ENCODE measurements around the gene ITGA7.

The ITGA7 gene

DNA sequence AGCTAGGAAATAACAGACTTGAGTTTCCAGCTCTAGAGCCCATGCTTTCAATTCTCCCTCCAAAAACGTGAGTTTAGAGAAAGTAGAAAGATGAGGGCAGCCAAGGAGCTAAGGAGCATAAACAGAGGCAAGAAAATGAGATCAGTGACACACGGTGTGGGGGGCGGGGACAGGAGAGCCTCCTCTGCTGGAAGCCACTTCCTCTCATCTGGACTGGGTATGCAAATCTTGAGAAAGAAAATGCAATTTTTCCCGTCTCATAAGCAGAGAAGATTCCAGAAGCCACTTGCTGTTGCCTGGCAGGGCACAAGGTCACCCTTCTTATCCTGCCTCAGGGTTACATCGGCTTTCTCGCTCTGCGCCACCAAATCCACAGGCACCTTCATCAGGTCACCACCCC, 65.0 kb downstream of the ITGA7 start:
- DNase-seq (ENCODE audit: low read depth): no peak

DNA sequence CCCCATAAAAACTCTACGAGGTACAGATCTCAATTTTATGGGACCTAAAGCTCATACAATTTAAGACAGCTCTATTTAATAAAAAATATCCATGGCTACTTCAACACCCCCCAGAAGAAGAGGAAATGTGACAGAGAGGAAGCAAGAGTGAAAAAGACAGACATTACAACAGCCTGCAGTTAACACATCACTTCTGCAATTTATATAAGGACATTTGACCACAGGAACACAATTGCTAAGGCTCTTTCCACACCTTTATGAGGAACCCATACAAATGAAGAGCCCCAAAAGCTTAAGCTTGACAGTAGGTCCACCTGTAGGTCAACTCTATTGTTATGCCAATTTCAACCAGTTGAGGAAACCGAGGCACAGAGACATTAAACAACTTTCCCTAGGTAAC, 65.4 kb downstream of the ITGA7 start:
- DNase-seq (ENCODE audit: low read depth): no peak

DNA sequence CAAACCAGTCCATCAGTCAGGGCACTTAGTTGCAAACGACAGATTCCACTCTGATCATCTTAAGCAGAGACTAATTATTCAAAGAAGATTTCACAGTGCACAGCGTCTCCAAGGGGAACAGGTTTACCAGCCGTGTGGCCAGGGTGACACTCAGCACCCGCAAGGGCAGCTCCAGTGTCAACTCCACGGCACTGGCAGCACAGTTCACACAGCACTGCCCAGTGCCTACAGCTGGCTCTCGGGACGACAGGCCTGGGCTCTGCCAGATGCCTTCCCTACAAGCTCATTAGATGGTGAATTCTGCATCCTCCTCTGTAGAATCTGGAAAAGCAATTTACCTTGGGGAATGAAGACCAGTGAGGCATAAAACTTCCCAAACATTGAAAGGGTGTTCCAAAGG, 66.1 kb downstream of the ITGA7 start:
- DNase-seq (ENCODE audit: low read depth): no peak

DNA sequence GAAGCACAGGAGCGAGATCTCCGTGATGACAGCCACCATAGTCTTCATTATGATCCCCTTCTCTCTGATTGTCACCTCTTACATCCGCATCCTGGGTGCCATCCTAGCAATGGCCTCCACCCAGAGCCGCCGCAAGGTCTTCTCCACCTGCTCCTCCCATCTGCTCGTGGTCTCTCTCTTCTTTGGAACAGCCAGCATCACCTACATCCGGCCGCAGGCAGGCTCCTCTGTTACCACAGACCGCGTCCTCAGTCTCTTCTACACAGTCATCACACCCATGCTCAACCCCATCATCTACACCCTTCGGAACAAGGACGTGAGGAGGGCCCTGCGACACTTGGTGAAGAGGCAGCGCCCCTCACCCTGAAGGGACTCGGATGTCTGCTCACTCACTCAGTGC, 70.2 kb downstream of the ITGA7 start:
- no peak for DNase-seq (ENCODE audit: low read depth)

DNA sequence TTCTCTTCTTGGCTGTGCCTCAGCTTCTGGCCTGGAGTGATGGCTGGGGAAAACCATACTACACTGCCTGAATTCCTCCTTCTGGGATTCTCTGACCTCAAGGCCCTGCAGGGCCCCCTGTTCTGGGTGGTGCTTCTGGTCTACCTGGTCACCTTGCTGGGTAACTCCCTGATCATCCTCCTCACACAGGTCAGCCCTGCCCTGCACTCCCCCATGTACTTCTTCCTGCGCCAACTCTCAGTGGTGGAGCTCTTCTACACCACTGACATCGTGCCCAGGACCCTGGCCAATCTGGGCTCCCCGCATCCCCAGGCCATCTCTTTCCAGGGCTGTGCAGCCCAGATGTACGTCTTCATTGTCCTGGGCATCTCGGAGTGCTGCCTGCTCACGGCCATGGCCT, 70.9 kb downstream of the ITGA7 start, which contains the start of gene OR10P1:
Gene OR10P1 (plus strand): TSS at position 40 of the 400 bp plus-strand sequence. CDS start 0 bp downstream, at position 40.
- DNase-seq (ENCODE audit: low read depth): no peak

DNA sequence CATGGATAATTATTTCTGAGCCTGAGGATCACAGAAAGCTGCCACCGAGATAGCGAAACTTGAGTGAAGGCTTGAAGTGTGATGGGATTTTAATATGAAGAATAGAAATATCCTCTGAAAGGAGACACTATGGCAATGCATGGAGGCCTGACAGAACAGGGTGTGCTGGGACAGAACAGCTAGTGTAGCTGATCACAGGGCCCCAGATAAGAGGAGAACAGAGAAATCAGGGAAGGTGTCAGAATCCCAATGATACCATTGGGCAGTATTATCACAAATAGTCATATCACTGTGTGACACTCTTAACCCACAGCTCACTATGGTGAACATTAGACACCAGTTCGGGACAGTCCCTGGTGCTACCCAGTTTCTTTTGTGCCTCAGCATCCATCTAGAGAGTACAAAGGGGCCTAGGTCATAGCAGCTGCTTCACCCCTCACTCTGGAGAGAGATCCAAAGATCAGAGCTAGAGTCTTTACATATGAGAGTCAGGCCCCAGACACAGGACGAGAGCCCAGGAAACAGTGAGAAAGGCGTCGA, 71.5 kb downstream of the ITGA7 start:
- no peak for DNase-seq (ENCODE audit: low read depth)

Measured in amniotic epithelial cell (primary cell).